IMR-90 (cell line): ENCODE data around the gene ANKRD37. TPM values are rescaled to one million over a fixed set of nuclear protein-coding genes. Genes with fewer than 3 reads are reported as not detected.

Experiments used
- ATAC-seq: fragments of 200-7000 bp; cut with Tn5 transposase; 2 replicates; pipeline ENCODE4 v1.9.1; 2020; ENCODE audit warnings: low read depth, mild to moderate bottlenecking, moderate library complexity
- BruUV-seq: library from RNA; stranded (reverse); fragments of 400-500 nt; replicated peaks from 2 replicates; lab custom pipeline; 2021; lab: Mats Ljungman, UMichigan
- CTCF ChIA-PET: fragments of 300-600 bp; formaldehyde crosslinking; extraction: SDS; loops from one replicate; lab custom pipeline; 2021; ENCODE audit warnings: antibody characterized with exemption; lab: Yijun Ruan, JAX
- POLR2A ChIA-PET: fragments of 300-600 bp; sonication (Branson Sonifier 250); formaldehyde crosslinking; loops from one replicate; lab custom pipeline; 2022; ENCODE audit warnings: antibody characterized with exemption; ENCODE audit not compliant: unreplicated experiment; lab: Charles Lee
- DNase-seq: peaks from one replicate; pipeline ENCODE4 v3.0.0; 2013
- H2AFZ ChIP-seq: replicated peaks from 2 replicates; pipeline ENCODE3; 2013; ENCODE audit warnings: low read length, mild to moderate bottlenecking; ENCODE audit not compliant: poor library complexity
- H2AK5ac ChIP-seq: 2 replicates; pipeline ENCODE4 v1.6.1; 2013; ENCODE audit warnings: low read depth, low read length, inconsistent platforms
- H2AK9ac ChIP-seq: replicated peaks from 2 replicates; pipeline ENCODE3; 2013; ENCODE audit warnings: mild to moderate bottlenecking, low read depth, low read length, moderate library complexity; ENCODE audit not compliant: poor library complexity
- H2BK120ac ChIP-seq: 2 replicates; pipeline ENCODE4 v1.6.1; 2013; ENCODE audit warnings: low read depth, low read length, inconsistent platforms
- H2BK15ac ChIP-seq: 3 replicates; pipeline ENCODE4 v1.6.1; 2013; ENCODE audit warnings: low read depth, low read length, inconsistent platforms
- H2BK20ac ChIP-seq: 2 replicates; pipeline ENCODE4 v1.6.1; 2013; ENCODE audit warnings: low read depth, mild to moderate bottlenecking, inconsistent platforms, low read length, moderate library complexity
- H2BK5ac ChIP-seq: 2 replicates; pipeline ENCODE4 v1.6.1; 2013; ENCODE audit warnings: mild to moderate bottlenecking, low read depth, low read length, inconsistent platforms; ENCODE audit not compliant: poor library complexity, severe bottlenecking
- H3K14ac ChIP-seq: replicated peaks from 2 replicates; pipeline ENCODE4 v1.6.1; 2013; ENCODE audit warnings: low read depth, low read length, inconsistent platforms
- H3K18ac ChIP-seq: 2 replicates; pipeline ENCODE4 v1.6.1; 2013; ENCODE audit warnings: low read depth, low read length, control low read depth
- H3K23ac ChIP-seq: 2 replicates; pipeline ENCODE4 v1.6.1; 2013; ENCODE audit warnings: low read depth, low read length, inconsistent platforms
- H3K27ac ChIP-seq: 2 replicates; pipeline ENCODE4 v1.5.1; 2013; ENCODE audit warnings: mild to moderate bottlenecking, control low read depth, low read length; ENCODE audit not compliant: insufficient read depth
- H3K27me3 ChIP-seq: 2 replicates; pipeline ENCODE4 v1.6.1; 2013; ENCODE audit warnings: low read length; ENCODE audit not compliant: control insufficient read depth, insufficient read depth
- H3K36me3 ChIP-seq: 2 replicates; pipeline ENCODE4 v1.6.1; 2013; ENCODE audit warnings: low read length, mixed read lengths; ENCODE audit not compliant: control insufficient read depth, insufficient read depth
- H3K4ac ChIP-seq: 2 replicates; pipeline ENCODE4 v1.6.1; 2013; ENCODE audit warnings: low read depth, low read length, inconsistent platforms
- H3K4me1 ChIP-seq: 2 replicates; pipeline ENCODE4 v1.6.1; 2013; ENCODE audit warnings: low read length, mixed read lengths; ENCODE audit not compliant: control insufficient read depth, insufficient read depth
- H3K4me2 ChIP-seq: 2 replicates; pipeline ENCODE4 v1.6.1; 2013; ENCODE audit warnings: low read depth, mild to moderate bottlenecking, control low read depth, low read length, moderate library complexity
- H3K4me3 ChIP-seq: 2 replicates; pipeline ENCODE4 v1.5.1; 2013; ENCODE audit warnings: low read depth, mild to moderate bottlenecking, control low read depth, low read length, moderate library complexity; ENCODE audit not compliant: insufficient read depth
- H3K56ac ChIP-seq: 2 replicates; pipeline ENCODE4 v1.6.1; 2013; ENCODE audit warnings: low read length, inconsistent platforms; ENCODE audit not compliant: insufficient read depth; ENCODE audit errors: extremely low read depth
- H3K79me1 ChIP-seq, 2 experiments: 2 replicates each; pipeline ENCODE4 v1.6.1; 2013; ENCODE audit warnings: low read length in 2 of 2, inconsistent platforms in 1 of 2, low read depth in 1 of 2
- H3K9ac ChIP-seq: 2 replicates; pipeline ENCODE4 v1.6.1; 2013; ENCODE audit warnings: low read depth, low read length, control low read depth
- H3K9me1 ChIP-seq: 2 replicates; pipeline ENCODE4 v1.6.1; 2013; ENCODE audit warnings: low read length, inconsistent platforms; ENCODE audit not compliant: insufficient read depth
- H3K9me3 ChIP-seq: 2 replicates; pipeline ENCODE4 v1.6.1; 2013; ENCODE audit warnings: low read length; ENCODE audit not compliant: control insufficient read depth, insufficient read depth
- H4K20me1 ChIP-seq: 2 replicates; pipeline ENCODE4 v1.6.1; 2013; ENCODE audit warnings: low read length, inconsistent platforms; ENCODE audit not compliant: insufficient read depth
- H4K5ac ChIP-seq: 2 replicates; pipeline ENCODE4 v1.6.1; 2013; ENCODE audit warnings: mild to moderate bottlenecking, low read depth, low read length, control low read depth
- H4K8ac ChIP-seq, 2 experiments: 2 replicates each; pipeline ENCODE4 v1.6.1; 2013; ENCODE audit warnings: low read depth in 2 of 2, low read length in 2 of 2, control low read depth in 1 of 2, inconsistent platforms in 1 of 2
- H4K91ac ChIP-seq: 2 replicates; pipeline ENCODE4 v1.6.1; 2013; ENCODE audit warnings: low read depth, low read length, inconsistent platforms; ENCODE audit not compliant: insufficient read depth
- MAFK ChIP-seq: IDR thresholded peaks from 2 replicates; pipeline ENCODE4 v1.6.1; 2012; ENCODE audit warnings: low read depth, low read length, improper control_type of control experiment
- MAZ ChIP-seq: IDR thresholded peaks from 2 replicates; pipeline ENCODE4 v1.6.1; 2012; ENCODE audit warnings: low read depth, mild to moderate bottlenecking, low read length, improper control_type of control experiment, moderate library complexity, borderline replicate concordance
- MXI1 ChIP-seq: IDR thresholded peaks from 2 replicates; pipeline ENCODE4 v1.6.1; 2012; ENCODE audit warnings: low read depth, mild to moderate bottlenecking, low read length, moderate library complexity, borderline replicate concordance
- RAD21 ChIP-seq: IDR thresholded peaks from 2 replicates; pipeline ENCODE4 v1.6.1; 2012; ENCODE audit warnings: low read length, improper control_type of control experiment
- RCOR1 ChIP-seq: IDR thresholded peaks from 2 replicates; pipeline ENCODE4 v1.6.1; 2012; ENCODE audit warnings: mild to moderate bottlenecking, low read length, improper control_type of control experiment; ENCODE audit not compliant: insufficient replicate concordance
- dilution Hi-C: fragments of 300-500 bp; cut with HindIII; formaldehyde crosslinking; loops from one replicate; pipeline ENCODE4 v1.14.3; 2018; ENCODE audit warnings: low sequenced_read_pairs; ENCODE audit not compliant: unreplicated experiment
- in situ Hi-C: fragments of 300-500 bp; cut with MboI; formaldehyde crosslinking; loops from 3 replicates; pipeline ENCODE4 v1.14.3; 2019; ENCODE audit warnings: low sequenced_read_pairs, inconsistent platforms, mixed read lengths
- intact Hi-C: fragments of 100-400 bp; cut with micrococcal nuclease; formaldehyde crosslinking; loops from 2 replicates; pipeline ENCODE4 v1.10.0; 2022
- polyA plus RNA-seq, 3 experiments: library from polyadenylated mRNA; depleted of rRNA; stranded (reverse); fragments of >200 nt; gene quantifications; 2 replicates each; pipeline ENCODE4 v1.2.3, GENCODE V29; 2012; ENCODE audit warnings: low replicate concordance in 1 of 3
- total RNA-seq: library from RNA; depleted of rRNA; stranded (reverse); fragments of >200 nt; gene quantifications from 2 replicates; pipeline ENCODE4 v1.2.3, GENCODE V29; 2012

The ANKRD37 gene
- total and polyA plus RNA-seq, 2 of the 4 experiments (the other 2 are of a cell fraction) = 7.1 to 8.2 TPM

GRCh38 chr4:185416955-185417354 lies 20.3 kb downstream of the ANKRD37 start:
- H2BK20ac ChIP-seq = no peak overlapping the region
- no peak overlapping the region for H3K9ac ChIP-seq
- TF ChIP-seq RCOR1 = no peak
- no peak for TF ChIP-seq RAD21
- no peak for TF ChIP-seq MXI1
- TF ChIP-seq MAFK = no peak
- TF ChIP-seq MAZ = no peak
- H4K8ac ChIP-seq = no peak overlapping the region
- H3K4me3 ChIP-seq = no peak overlapping the region
- H3K36me3 ChIP-seq = peaks cover 16% of the 10 kb centered on the region
- H3K79me1 ChIP-seq = peaks cover 9 to 10% of the 10 kb centered on the region in 2 experiments
- H3K4ac ChIP-seq = no peak overlapping the region
- H3K9me1 ChIP-seq = peaks cover 9% of the 10 kb centered on the region
- no TSS peak for BruUV-seq
- dilution Hi-C loops = no loop called here
- H3K56ac ChIP-seq = no peak overlapping the region
- H3K4me1 ChIP-seq = 0 out of 2 replicates have a peak, but pooled peaks cover 1% of the 10 kb centered on the region
- H2AK9ac ChIP-seq = no peak overlapping the region
- H3K18ac ChIP-seq = no peak overlapping the region
- no peak overlapping the region for H3K4me2 ChIP-seq
- ChIA-PET POLR2A (no interaction called here), CTCF (no interaction called here)
- H3K27me3 ChIP-seq = no peaks in the 10 kb centered on the region
- H2BK5ac ChIP-seq = no peak overlapping the region
- no peak overlapping the region for H4K5ac ChIP-seq
- H3K14ac ChIP-seq = no peak overlapping the region
- peaks cover 6% of the 10 kb centered on the region; the same call in 1 of the 2 replicates for H4K20me1 ChIP-seq
- no peak overlapping the region for H2BK120ac ChIP-seq
- H2AK5ac ChIP-seq = no peak overlapping the region
- no peak for ATAC-seq
- H2BK15ac ChIP-seq = no peak overlapping the region
- H3K27ac ChIP-seq = no peak overlapping the region
- no peak for DNase-seq
- no peak overlapping the region for H3K23ac ChIP-seq
- intact Hi-C loops = no loop called here
- H4K91ac ChIP-seq = no peak overlapping the region
- no peaks in the 10 kb centered on the region for H3K9me3 ChIP-seq
- in situ Hi-C loops = no loop called here
- no peak overlapping the region for H2AFZ ChIP-seq
